GM18858 (cell line): ENCODE data around the gene RAB27B.

Source experiments
- ATAC-seq: cut with Tn5 transposase; IDR thresholded peaks from one replicate; pipeline ENCODE4 v1.9.1; 2021; ENCODE audit not compliant: unreplicated experiment

RAB27B gene

DNA sequence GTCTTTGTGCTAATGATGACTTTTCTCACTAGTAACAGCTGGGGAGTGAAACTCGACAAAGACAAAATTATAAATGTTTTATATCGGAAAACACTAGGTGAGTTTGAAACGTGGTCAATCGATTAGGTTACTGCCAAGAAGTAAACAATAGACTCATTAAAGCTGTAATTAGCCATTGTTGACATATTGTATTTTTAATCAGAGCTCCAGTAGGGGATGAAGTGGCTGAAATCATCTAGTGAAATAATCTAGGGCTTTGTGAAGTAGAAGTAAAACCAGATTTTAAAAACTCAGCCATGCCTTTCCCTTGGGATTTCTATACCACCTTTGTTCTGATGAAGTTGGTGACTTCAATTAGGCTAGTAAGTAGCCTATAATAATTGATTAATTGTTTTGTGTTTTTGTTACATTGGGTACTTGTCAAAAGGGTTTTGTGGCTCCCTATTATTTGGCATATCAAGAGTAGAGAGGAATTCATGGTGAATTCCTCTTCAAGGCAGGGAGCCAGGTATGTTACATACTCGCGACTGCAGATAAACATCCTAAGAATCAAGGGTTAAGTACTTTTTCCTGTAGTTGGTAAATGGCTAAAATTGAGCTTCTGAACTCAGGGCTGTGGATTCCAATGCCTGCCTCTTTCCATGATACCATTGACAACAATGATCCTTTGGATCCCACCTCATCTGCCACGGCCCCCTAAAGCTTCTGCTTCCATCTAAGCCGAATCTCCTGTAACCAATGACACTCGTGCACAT lies 31.6 kb downstream of the RAB27B start:
- ATAC-seq: no peak

DNA sequence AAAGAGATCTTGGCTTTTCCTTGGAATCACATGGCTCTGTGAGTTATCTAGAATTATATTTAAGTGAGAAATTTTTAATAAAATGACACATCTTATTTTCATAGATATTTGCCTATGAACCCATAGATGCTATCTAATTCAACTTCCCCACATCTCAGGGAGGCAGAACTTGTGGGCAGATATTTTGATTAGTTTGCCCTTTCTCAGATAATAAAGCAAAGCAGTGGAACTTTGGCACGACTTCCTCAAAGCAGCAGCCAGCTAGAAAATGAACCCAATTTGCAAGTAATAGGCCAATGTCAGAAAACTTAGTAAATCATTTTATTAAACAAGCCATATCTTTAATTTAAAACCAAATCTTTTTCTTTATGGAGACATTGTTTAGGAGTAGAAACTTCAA lies 32.7 kb downstream of the RAB27B start:
- no peak for ATAC-seq

- ATAC-seq: no peak
Measured at GRCh38 chr18:54867131-54867530, 38.9 kb downstream of the RAB27B start.

- no peak for ATAC-seq
Measured at GRCh38 chr18:54871231-54871630, 43.0 kb downstream of the RAB27B start.

DNA sequence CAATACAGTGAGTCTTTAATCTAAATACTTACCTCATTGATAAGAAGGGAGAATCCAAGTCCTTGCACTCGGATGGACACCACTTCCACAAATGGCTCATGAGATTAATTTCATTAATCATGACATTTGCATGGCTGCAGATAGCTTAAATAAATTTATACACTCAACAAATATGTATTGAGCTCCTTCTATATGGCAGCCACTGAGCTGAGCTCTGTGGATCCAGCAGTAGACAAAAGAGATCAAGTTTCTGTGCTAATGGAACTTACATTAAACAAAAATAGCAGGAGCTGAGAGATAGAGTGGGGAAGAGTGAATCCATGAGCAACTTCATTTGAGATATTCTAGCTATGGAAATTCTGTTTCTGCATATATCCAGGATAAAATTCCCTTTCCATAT lies 44.4 kb downstream of the RAB27B start:
- no peak for ATAC-seq

GRCh38 chr18:54873884-54874255 lies 45.6 kb downstream of the RAB27B start:
- ATAC-seq: no peak

GRCh38 chr18:54875063-54875462 lies 46.8 kb downstream of the RAB27B start:
- ATAC-seq: no peak

DNA sequence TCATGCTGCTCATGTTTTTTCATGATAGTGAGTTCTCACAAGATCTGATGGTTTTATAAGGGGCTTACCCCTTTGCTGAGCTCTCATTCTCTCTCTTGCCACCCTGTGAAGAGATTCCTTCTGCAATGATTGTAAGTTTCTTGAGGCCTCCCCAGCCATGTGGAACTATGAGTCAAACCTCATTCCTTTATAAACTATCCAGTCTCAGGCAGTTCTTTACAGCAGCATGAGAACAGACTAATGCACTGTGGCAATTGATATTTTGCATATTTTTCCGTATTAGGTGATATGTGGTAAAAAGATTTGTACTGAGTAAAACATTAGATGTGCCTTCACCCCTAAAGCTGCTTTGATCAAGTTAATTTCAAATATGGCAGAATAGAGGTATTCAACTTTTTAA lies 48.8 kb downstream of the RAB27B start:
- no peak for ATAC-seq

GRCh38 chr18:54878159-54878622 lies 49.9 kb downstream of the RAB27B start:
- ATAC-seq: no peak

DNA sequence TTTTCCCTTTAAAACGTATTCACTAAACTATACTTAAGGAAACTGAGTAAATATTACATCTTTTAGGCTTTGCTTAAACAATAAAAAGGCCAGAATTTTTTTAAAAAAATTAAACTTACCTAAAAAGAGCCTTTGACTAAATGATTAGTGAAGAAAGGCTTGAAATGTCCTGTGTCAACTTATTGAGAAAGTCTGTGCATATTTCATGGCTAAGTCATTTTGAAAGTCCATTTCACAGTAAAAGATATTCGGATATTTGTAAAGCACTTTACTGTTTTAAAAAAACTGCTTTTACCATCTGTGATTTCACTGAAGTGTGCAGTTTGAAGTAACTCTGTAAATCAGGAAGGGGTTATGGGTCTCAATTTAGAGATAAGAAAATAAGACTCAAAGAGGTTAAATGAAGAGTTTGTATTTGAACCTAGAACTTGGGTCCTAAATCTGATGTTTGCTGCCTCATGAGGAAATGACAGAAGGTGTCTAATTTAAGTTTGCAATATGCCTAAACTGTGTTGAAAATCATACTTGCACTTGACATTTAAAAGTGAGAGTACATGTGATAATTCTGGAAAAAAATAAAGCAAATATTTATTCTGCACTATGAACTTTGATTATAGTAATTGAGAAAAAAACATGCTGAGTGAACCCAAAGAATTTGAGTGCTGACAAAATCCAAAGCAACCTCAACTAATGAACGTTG lies 50.5 kb downstream of the RAB27B start:
- ATAC-seq: no peak

DNA sequence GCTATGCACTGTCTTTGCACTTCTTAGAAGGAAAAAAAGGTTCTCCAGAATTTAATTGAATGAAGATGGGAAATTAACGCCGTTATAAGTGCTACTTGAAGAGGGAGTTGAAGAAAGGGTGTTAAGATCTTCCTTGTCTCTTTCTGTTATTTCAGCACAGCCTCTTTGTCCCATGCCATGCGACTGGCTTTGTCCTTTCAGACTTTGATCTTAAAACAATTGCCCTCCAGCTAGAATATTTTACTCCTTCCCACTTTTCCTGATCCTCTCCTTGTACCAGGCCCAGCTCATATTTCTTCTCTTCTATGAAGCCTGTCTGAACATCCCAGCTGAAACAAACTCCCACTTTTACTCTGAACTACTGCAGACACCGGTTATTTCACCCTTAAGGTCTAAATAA lies 51.4 kb downstream of the RAB27B start:
- ATAC-seq: no peak

- no peak for ATAC-seq
Measured at GRCh38 chr18:54880395-54881105, 52.3 kb downstream of the RAB27B start.

GRCh38 chr18:54881229-54881768 lies 53.0 kb downstream of the RAB27B start:
- ATAC-seq: no peak

DNA sequence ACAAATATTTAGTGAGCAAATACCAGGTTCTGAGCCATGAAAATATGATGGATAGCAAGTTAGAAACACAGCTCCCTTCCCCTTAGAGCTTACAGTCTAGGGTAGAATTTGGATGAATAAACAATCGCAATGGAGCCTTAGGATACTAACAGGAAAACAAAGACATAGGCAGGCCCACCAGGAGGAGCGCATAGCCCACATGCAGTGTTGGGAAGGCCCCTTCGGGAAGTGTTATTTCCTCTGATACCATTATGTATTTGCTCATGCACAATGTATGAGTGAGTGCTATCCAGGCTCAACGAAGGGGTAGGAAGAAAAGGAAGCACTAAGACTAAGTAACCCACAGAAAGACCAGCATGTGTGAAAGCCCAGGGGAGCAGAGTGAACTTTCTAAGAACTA lies 54.0 kb downstream of the RAB27B start:
- ATAC-seq: no peak

GRCh38 chr18:54883816-54884604 lies 55.7 kb downstream of the RAB27B start:
- no peak for ATAC-seq

DNA sequence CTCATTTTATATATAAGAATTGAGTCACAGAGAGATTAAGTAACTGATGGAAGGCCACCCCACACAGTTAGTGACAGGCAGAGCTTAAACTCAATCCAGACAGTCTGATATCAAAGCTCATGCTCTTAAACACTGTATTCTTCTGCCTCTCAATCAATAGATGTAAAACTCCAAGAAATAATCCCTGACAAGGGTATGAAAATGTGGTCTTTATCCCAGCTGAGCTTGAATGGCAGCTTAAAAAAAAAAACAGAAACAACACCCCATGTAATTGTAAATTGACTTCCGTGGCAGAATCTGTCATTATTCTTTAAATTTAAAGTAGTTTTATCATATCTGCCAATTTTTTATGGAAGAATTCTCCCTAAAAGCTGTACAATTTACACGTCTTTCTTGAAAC lies 60.1 kb downstream of the RAB27B start:
- no peak for ATAC-seq

GRCh38 chr18:54888933-54889332 lies 60.7 kb downstream of the RAB27B start:
- ATAC-seq: no peak

DNA sequence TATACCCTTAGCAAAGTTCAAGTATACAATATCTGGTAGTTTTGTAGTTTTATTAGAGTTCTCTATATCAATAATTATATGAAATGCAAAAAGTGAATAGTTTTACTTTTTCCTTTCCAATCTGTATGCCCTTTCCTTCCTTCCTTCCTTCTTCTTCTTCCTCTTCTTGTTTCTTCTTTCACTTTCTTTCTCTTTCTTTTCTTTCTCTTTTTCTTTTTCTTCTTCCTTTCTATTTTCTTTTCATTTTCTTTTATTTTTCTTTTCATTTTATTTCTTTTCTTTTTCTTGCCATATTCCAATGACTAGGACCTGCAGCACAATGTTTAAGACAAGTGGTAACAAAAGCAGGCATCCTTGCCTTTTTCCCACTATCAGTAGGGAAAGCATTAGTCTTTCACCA lies 71.2 kb downstream of the RAB27B start:
- no peak for ATAC-seq

DNA sequence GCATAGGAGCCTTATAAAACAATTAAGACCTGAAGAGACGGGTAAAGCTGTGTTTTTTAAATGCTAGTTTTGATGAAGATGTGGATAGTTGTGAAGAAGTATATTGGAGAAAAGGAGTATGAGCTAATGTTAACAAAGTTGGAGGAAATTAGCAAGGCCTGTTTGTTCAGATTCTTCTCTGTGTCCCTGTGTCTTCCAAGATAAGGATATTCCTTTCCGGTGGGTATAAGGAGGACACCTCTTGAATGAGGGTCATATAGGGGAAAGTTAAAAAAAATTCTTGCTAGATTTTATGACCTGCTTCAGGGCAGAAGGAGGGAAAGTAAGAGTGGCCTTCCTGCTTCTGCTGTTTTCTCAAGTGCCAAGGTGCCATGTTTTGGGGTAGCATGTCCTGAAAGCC lies 72.0 kb downstream of the RAB27B start:
- ATAC-seq: no peak

DNA sequence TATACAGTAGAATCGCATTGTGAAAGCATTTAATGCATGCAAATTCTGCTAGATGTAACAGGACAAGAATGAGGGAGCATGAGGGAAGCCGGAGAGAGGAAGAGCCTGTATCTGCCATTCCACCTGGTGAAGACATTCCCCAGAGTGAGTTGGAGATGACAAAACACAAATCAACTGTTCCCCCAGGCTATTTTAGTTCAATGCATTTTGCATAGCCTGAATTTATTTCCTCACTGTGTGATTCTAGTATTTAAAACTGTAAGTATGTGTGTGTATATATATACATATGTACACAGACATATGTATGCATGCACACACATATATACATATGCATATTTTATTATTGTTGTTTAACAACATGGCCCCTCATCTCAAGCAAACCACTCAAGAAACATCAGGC lies 76.3 kb downstream of the RAB27B start:
- ATAC-seq: no peak

GRCh38 chr18:54905629-54906028 lies 77.4 kb downstream of the RAB27B start:
- no peak for ATAC-seq
